Myometrial cell (primary cell): ENCODE results near the gene SPRR2E. TPM values are rescaled to one million over a fixed set of nuclear protein-coding genes. Genes with fewer than 3 reads are reported as not detected.

Experiments
- total RNA-seq: library from RNA; depleted of rRNA; stranded (reverse); fragments of >200 nt; gene quantifications from 2 replicates; pipeline ENCODE4 v1.2.3, GENCODE V29; 2015

The SPRR2E gene
- total RNA-seq = not detected in 2 replicates

GRCh38 chr1:153094426-153094825, at the start of gene SPRR2E:
TSS of gene SPRR2E (minus strand) at chr1:153094526. CDS start at chr1:153093751, 775 bp downstream.

GRCh38 chr1:153113416-153113815, 19.1 kb upstream of the SPRR2E start, which contains the start of gene SPRR2F:
TSS of gene SPRR2F (minus strand) at chr1:153113516. CDS start at chr1:153112733, 783 bp downstream.

DNA sequence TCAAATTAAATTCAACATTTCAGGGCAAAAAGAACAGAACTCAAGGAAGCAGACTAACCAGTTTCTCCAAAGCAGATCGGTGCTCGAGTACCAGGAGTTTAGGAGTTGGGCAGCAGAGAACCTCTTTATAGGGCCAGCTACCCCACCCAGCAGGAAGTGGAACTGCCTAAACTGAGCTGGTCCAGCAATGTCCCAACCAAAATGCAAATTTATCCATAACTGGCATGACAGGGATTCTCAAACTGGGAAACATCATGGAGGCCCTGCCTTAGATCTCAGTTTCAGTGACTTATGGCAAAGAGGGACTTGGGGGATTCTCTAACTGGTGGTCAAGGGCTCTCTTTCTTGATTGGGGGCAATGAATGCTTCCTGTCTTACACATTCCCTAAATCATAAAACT, 22.8 kb downstream of the SPRR2E start, which contains the start of gene SPRR2B:
Gene SPRR2B (minus strand): TSS at position 101 of the 400 bp plus-strand sequence. CDS start 772 bp downstream, outside the sequence.

DNA sequence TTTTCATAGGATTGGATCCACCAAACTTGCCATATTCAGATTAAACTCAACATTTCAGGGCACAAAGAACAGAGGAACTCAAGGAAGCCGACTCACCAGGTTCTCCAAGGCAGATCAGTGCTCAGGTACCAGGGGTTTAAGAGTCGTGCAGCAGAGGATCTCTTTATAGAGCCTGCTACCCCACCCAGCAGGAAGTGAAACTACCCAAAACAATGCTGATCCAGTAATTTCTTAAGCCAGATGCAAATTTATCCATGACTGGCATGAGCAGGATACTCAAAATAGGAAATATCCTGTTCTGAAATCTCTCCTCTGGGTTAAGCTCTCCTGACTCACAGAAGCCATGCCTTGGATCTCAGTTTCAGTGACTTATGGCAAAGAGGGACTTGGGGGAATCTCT, 37.0 kb downstream of the SPRR2E start, which contains the start of gene SPRR2A:
Gene SPRR2A (minus strand): TSS at position 138 of the 400 bp plus-strand sequence. CDS start 777 bp downstream, outside the sequence.

Other genes with a start within 250 kb of the SPRR2E start
- not detected in 2 replicates for gene LCE7A, start 234.5 kb downstream of the SPRR2E start, total RNA-seq
- gene SMCP, start 216.2 kb downstream of the SPRR2E start, total RNA-seq = not detected in 2 replicates
- gene IVL, start 186.0 kb downstream of the SPRR2E start, total RNA-seq = not detected in 2 replicates
- not detected in 2 replicates for gene SPRR5, start 147.3 kb downstream of the SPRR2E start, total RNA-seq
- not detected in 2 replicates for gene SPRR4, start 123.9 kb downstream of the SPRR2E start, total RNA-seq
- gene SPRR1A, start 110.4 kb downstream of the SPRR2E start, total RNA-seq = not detected in 2 replicates
- gene SPRR3, start 92.8 kb downstream of the SPRR2E start, total RNA-seq = not detected in 2 replicates
- gene SPRR1B, start 63.3 kb downstream of the SPRR2E start, total RNA-seq = not detected in 2 replicates
- gene SPRR2D, start 53.4 kb downstream of the SPRR2E start, total RNA-seq = not detected in 2 replicates
- not detected in 2 replicates for gene SPRR2A, start 37.0 kb downstream of the SPRR2E start, total RNA-seq
- gene SPRR2B, start 22.9 kb downstream of the SPRR2E start, total RNA-seq = not detected in 2 replicates
- not detected in 2 replicates for gene SPRR2F, start 19.0 kb upstream of the SPRR2E start, total RNA-seq
- gene SPRR2G, start 56.4 kb upstream of the SPRR2E start, total RNA-seq = not detected in 2 replicates
- gene LELP1, start 108.9 kb upstream of the SPRR2E start, total RNA-seq = not detected in 2 replicates
- gene PRR9, start 123.1 kb upstream of the SPRR2E start, total RNA-seq = not detected in 2 replicates
- not detected in 2 replicates for gene LORICRIN, start 165.2 kb upstream of the SPRR2E start, total RNA-seq
- gene PGLYRP3, start 218.4 kb upstream of the SPRR2E start, total RNA-seq = not detected in 2 replicates